ENCODE results near the gene KIF6.

Gene KIF6

DNA sequence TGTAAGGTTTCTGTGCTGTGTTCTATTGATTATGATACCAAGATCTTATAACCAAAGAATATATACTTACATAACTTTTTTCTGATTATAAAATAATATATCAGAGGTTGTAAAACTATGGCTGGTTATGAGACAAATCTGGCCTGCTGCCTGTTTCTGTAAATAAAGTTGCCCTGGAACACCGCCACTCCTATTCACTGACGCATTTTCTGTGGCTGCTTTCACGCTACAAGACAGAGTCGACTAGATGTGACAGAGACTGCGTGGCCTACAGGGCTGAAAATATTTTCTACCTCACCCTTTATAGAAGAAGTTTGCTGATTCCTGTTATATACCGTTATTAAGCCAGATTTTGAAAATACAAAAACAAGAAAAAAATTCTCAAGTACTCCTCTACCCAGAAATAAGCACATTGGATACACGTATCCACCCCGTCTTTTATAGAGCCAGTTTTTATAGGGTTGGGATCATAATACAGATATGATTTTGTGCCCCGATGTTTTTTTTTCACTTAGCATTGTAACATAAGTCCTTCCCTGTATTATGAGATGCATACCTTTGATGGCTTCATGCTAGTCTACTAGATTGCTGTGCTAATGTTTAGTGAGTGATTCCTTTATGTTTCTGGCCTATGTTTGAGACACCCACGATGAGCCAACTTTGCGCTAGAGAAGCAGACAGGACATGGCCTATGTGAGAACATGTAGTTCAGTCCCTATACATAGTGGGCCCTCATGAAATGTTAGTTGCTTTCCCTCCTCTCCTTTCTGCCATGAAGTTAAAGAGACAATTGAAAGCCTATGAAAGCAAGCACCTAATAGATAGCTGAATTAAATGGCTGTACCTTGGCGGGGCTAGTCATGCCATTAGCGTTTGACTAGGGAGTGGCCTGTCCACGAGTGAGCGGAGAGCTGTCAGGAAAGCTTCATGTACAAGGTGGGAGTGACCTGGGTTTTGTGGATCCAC lies 304.6 kb downstream of the KIF6 start:
- no peak for DNase-seq (ENCODE audit: low spot score)

GRCh38 chr6:39419607-39420006 lies 305.6 kb downstream of the KIF6 start:
- DNase-seq (ENCODE audit: low spot score) = no peak

GRCh38 chr6:39417440-39417839 lies 307.8 kb downstream of the KIF6 start:
- no peak for DNase-seq (ENCODE audit: low spot score)

- DNase-seq (ENCODE audit: low spot score) = no peak
Observed at GRCh38 chr6:39416728-39417127, 308.5 kb downstream of the KIF6 start.

GRCh38 chr6:39416026-39416425 lies 309.2 kb downstream of the KIF6 start:
- DNase-seq (ENCODE audit: low spot score) = no peak

DNA sequence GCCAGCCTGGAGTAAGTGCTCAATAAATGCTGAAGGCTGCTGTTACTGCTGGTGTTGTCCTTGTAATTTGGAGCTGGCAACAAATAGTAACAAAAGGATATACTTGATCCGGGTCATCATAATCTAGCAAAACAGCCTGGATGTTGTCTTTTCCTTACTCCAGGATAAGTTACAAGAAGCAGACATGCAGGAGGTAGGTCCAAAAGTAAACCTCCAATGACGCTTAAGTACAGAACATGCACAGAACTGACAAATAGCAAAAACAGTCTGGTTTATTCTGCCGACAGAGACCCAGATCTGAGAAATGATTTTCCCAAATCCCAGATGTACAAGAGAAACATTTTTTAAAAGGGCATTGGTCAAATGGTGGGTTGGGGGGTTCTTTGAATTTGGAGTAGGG lies 309.7 kb downstream of the KIF6 start:
- no peak for DNase-seq (ENCODE audit: low spot score)

DNA sequence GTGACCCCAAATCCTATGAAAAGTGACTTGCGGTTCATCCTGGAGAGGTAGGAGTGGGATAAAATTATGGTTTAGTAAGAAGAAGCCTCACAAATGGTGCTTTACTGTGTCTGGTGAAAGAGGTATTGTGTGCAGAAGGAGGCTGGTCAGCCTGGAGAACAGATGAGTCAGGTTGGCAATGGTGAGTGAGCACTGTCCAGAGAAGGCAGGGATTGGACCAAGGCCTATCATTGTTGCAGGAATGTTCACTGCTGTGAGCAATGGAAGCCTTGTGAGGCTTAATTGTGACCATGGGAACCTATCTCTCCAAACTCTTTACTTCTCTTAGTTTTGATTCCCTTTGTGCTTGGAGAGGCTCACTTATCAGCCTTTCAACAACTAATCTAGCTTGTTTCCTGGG lies 313.7 kb downstream of the KIF6 start:
- no peak for DNase-seq (ENCODE audit: low spot score)

DNA sequence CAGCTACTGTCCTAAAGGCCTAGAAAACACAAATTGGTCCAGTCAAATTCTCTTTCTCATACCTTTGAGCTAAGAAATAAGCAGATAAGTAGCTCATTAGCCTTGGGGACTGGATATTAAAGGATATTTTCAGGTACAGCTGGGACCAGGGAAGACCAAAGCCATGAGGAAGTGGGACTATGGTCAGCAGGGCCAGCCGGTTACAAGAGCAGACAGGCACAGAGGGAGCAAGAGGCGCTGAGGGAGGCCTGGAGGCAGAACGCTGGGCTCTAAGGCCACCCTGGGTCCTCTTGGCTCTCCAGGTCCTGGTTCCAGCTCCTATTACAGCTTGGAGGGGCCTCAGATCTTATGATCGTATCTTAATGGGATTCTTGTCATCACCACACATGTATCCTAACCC lies 314.2 kb downstream of the KIF6 start:
- no peak for DNase-seq (ENCODE audit: low spot score)

- DNase-seq (ENCODE audit: low spot score) = no peak
Observed at GRCh38 chr6:39409889-39410288, 315.3 kb downstream of the KIF6 start.

DNA sequence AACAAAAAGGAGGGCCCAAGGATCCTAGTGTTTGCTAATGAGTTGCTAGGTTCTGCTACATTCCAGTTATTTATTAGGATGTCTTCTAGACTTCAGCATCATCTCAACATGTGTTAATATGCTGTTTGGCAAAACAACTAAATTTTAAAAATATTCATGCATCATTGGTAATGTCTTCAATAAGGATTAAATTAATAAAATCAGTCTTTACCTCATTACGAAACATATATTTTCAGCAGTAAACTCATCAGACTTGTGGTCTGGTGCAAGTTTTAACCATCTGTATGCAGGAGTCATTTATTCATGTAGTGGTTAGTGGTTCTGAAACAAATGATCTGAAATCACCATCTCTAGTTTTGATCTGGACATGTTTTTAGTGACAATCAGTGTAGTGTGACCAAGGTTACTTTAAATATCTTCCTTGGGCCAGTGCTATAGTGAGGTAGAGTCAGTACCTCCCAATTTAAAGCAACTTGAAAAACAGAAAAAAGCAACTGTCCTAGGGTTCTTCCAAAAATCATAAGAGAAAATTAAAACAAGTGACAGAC lies 317.7 kb downstream of the KIF6 start:
- DNase-seq (ENCODE audit: low spot score) = no peak

DNA sequence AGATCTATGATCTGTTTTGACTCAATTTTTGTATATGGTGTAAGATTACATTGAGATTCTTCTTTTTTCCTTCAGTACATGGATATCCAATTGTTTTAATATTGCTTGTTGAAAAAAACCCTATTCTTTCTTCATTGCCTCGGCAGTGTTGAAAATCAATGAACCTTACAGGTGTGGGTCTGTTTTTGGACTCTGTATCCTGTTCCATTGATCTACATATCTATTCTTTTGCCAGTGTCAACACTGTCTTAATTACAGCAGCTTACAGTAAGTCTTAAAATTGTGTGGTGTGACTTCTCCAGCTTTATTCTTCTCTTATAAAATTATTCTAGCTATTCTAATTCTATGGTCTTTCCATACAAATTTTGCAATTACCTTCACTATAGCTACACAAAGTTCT lies 320.9 kb downstream of the KIF6 start:
- no peak for DNase-seq (ENCODE audit: low spot score)

GRCh38 chr6:39403304-39403703 lies 321.9 kb downstream of the KIF6 start:
- no peak for DNase-seq (ENCODE audit: low spot score)

DNA sequence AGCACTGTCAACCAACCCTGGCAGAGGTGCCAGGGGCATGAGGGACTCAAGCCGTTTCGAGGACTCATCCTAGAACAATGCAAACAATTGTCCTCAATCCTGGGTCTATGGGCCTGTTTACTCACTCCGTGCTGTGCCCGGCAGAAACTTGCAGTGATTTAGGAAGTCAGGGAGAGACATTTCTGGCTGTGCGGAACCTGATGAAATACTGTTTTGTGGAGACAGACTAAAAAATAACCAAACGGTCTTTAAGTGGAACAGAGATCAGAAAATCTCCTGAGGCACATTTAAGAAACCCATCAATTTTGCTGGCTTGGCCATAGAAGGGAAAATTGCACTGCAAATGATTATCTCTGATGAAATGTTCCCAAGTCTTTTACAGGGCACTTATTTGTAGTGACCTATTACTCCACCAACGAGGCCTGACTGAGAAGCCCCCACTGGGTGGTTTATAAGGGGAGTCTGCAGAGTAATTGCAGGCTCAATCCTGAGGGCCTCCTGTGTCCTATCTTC lies 322.9 kb downstream of the KIF6 start:
- DNase-seq (ENCODE audit: low spot score) = no peak

DNA sequence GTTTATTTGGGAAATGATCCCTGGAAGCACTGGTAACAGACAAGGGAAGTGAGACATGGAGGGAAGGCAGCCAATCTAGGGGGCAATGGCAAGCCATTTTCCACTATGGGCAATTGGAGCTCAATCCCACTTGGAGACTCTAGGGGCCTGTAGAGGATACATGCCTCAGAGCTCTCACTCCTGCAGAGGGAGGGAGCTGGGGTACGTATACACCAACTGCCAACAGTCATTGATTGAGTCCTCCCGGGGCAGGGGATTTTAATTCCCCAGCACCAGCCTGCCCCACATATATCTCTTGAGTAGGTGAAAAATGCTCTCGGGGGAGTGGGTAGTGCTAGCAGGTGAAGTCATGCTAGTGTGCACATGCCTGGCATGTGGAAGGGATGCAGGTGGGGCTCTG lies 323.8 kb downstream of the KIF6 start:
- no peak for DNase-seq (ENCODE audit: low spot score)

DNA sequence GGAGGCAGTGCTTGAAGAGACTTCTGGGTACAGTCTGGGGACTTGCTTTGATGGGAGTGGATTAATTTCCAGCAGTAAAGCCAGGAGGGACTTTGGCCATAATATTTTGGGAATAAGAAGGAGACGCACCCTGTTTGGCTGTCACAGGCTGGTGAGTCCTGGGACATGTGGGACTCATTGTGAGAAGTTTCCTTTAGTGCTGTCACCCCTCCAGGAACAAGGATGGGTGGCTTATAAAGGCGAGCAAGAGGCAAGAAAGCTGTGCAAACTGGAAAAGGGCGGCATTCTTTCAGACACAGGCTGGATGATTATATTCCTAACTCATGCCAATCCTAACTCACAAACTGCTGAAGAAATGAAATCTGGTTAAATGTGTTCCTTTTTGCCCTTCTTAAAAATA lies 325.2 kb downstream of the KIF6 start:
- no peak for DNase-seq (ENCODE audit: low spot score)

- DNase-seq (ENCODE audit: low spot score) = no peak
Observed at GRCh38 chr6:39396854-39397253, 328.4 kb downstream of the KIF6 start.

- no peak for DNase-seq (ENCODE audit: low spot score)
Observed at GRCh38 chr6:39393075-39393474, 332.1 kb downstream of the KIF6 start.

- no peak for DNase-seq (ENCODE audit: low spot score)
Observed at GRCh38 chr6:39391182-39391581, 334.0 kb downstream of the KIF6 start.

GRCh38 chr6:39389484-39389767 lies 335.8 kb downstream of the KIF6 start:
- no peak for DNase-seq (ENCODE audit: low spot score)

DNA sequence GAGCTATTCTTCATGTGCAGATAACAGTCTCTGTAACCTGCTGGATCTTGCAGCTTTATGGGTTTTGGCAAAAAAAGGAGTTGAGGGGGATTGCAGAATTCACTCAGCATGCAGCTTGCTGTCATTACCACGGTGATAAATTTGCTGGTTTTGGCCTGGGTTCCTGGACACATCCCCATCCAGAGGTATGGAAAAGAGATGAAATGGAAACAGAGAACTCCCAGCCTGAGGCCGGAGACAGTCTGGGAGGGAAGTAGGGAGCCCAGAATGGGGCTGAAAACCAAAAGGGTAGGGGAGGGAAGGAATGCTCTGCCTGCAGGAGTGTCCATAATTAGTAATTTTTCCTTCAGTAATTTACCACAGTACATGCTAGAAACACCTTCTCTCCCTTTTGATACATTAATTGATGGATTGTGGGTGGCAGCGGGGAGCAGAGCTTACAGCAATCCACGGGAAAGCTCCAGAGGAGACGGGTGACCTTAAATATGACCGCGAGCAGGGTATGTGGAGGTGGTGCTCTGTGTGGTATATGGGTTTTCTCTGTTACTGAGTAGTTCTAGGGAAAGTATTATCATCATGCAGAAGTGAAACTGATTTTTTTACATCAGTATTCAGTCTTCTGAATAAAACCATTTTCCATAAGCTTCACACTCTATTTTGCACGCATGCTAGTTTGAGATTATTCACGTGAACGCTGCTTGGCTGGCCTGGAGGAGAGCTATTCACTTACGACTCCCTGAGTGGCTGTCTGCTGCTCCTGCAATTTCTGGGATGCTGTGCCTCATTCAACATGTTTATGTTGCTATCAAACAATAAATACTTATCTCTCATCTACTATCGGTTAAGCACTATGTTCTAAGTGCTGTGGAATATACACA lies 336.4 kb downstream of the KIF6 start:
- no peak for DNase-seq (ENCODE audit: low spot score)

DNA sequence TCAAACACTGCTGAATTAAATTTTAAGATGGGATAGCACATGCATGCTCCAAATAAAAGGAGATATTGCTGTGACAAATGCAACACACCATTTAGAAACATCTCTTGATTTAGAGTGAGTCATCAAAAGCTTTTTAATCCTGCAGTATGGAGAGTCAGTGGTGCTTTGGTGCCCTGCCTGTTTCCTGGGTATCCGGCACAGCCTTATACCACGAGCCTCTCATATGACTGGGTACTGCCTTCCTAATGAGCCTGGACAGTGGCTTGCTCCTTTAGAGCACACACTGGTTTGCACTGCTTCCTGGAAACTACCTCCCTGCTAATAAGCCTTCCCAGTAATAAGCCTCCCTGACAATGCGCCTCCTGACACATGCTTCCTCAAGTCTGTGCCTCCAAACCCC lies 337.4 kb downstream of the KIF6 start:
- no peak for DNase-seq (ENCODE audit: low spot score)

DNA sequence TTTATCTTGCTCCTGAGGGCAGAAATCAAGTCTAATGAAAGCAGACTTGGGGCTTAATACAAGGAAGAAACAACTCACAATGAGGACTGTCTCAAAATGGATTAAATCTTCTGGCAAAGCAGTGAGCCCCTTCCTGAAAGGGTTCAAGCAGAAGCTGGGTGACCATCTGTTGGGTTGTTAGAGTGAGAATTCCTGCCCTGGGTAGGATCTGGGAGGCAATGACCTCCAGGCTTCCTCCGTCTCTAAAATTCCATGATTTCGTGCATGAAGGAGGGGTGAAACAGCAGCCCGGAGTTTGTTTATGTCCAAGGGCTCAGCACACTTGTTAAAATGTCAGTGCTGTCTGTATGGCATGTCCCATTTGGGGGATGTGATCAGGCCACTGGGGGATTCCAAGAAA lies 338.7 kb downstream of the KIF6 start:
- no peak for DNase-seq (ENCODE audit: low spot score)

Measured in CD4-positive, alpha-beta T cell treated with Interleukin-2 at 100 ng/mL for 4 hours (primary cell).